K562 (cell line): ENCODE results near the gene PCBP4. TPM values are rescaled to one million over a fixed set of nuclear protein-coding genes. Genes with fewer than 3 reads are reported as not detected.
A peak's percentile ranks its signal among the peaks of the same experiment; 100 is the strongest.

Experiments
- ATAC-seq: fragments of 200-7000 bp; cut with Tn5 transposase; 3 replicates; pipeline ENCODE4 v1.9.1; 2020; ENCODE audit warnings: moderate library complexity
- BruUV-seq: library from RNA; stranded (reverse); fragments of 400-500 nt; replicated peaks from 2 replicates; lab custom pipeline; 2021; lab: Mats Ljungman, UMichigan
- CTCF ChIA-PET: fragments of 300-600 bp; formaldehyde crosslinking; extraction: SDS; loops from one replicate; lab custom pipeline; 2021; ENCODE audit warnings: low intra/inter-chr PET ratio; lab: Yijun Ruan, JAX
- POLR2A ChIA-PET: fragments of 300-600, 350-650 bp; sonication (Branson Sonifier 250); formaldehyde crosslinking; extraction: SDS; loops from one replicate; lab custom pipeline; 2021; ENCODE audit warnings: antibody characterized with exemption, inconsistent platforms; lab: Yijun Ruan, JAX
- DNase-seq, 4 experiments: peaks; one replicate each; pipeline versions ENCODE4 v3.0.0 to v3.0.0-alpha.2; 2011 to 2018; ENCODE audit warnings: low spot score in 3 of 4, mixed read lengths in 3 of 4; ENCODE audit errors: extremely low read depth in 1 of 4
- FAIRE-seq: peaks from 2 replicates; lab custom pipeline; 2011; peaks lifted over from hg19 to GRCh38; lab: Jason Lieb, UNC
- H2AFZ ChIP-seq: 2 replicates; pipeline ENCODE4 v1.6.0; 2011; ENCODE audit warnings: low read depth, low read length, control low read depth, inconsistent platforms
- H3K27ac ChIP-seq: fragments of 200-600 bp; 3 replicates; pipeline ENCODE4 v1.8.0; 2011; ENCODE audit warnings: low read depth, mild to moderate bottlenecking, control low read depth, inconsistent platforms, low read length, moderate library complexity, mixed read lengths; ENCODE audit errors: extremely low read depth
- H3K27me3 ChIP-seq, 2 experiments: fragments of 300-600 bp in 1 of 2; 2 replicates in 1 of 2; 3 replicates in 1 of 2; pipeline versions ENCODE4 v1.6.0 to v1.8.0; 2011; ENCODE audit warnings: inconsistent platforms in 2 of 2, low read length in 2 of 2, mild to moderate bottlenecking in 1 of 2, mixed read lengths in 1 of 2, moderate library complexity in 1 of 2; ENCODE audit not compliant: control insufficient read depth in 2 of 2, insufficient read depth in 2 of 2
- H3K36me3 ChIP-seq: fragments of 300-600 bp; 3 replicates; pipeline ENCODE4 v1.8.0; 2011; ENCODE audit warnings: mild to moderate bottlenecking, low read length, inconsistent platforms; ENCODE audit not compliant: control insufficient read depth, insufficient read depth
- H3K4me1 ChIP-seq, 2 experiments: fragments of 200-600 bp in 1 of 2; replicated peaks in 1 of 2; 2 replicates in 1 of 2; 3 replicates in 1 of 2; pipeline versions ENCODE4 v1.5.1 to v1.8.0; 2011; ENCODE audit warnings: inconsistent platforms in 2 of 2, low read length in 2 of 2, mild to moderate bottlenecking in 1 of 2, mixed read lengths in 1 of 2, moderate library complexity in 1 of 2; ENCODE audit not compliant: control insufficient read depth in 2 of 2, insufficient read depth in 2 of 2
- H3K4me2 ChIP-seq: 2 replicates; pipeline ENCODE4 v1.6.1; 2011; ENCODE audit warnings: low read length, control low read depth, inconsistent platforms, mixed read lengths; ENCODE audit not compliant: insufficient read depth
- H3K4me3 ChIP-seq: fragments of 200-600 bp; sonication (generic), shearing (Covaris generic); 2 replicates; pipeline ENCODE4 v1.5.1; 2016; ENCODE audit warnings: control low read depth, inconsistent platforms
- H3K79me2 ChIP-seq: fragments of 200-600 bp; 3 replicates; pipeline ENCODE4 v1.8.0; 2011; ENCODE audit warnings: low read length, inconsistent platforms; ENCODE audit not compliant: control insufficient read depth, insufficient read depth
- H3K9ac ChIP-seq, 2 experiments: 2 replicates each; pipeline versions ENCODE4 v1.6.0 to v1.6.1; 2011; ENCODE audit warnings: low read depth in 2 of 2, low read length in 2 of 2, control low read depth in 1 of 2, inconsistent platforms in 1 of 2, mild to moderate bottlenecking in 1 of 2, mixed read lengths in 1 of 2; ENCODE audit not compliant: insufficient read depth in 1 of 2
- H3K9me1 ChIP-seq: one replicate; pipeline ENCODE4 v1.6.0; 2011; ENCODE audit warnings: inconsistent platforms, mild to moderate bottlenecking, low read length, moderate library complexity; ENCODE audit not compliant: control insufficient read depth, insufficient read depth
- H3K9me3 ChIP-seq: replicated peaks from 2 replicates; pipeline ENCODE4 v1.5.1; 2011; ENCODE audit warnings: low read depth, low read length, inconsistent platforms; ENCODE audit not compliant: control insufficient read depth, insufficient read depth
- H4K20me1 ChIP-seq: replicated peaks from 2 replicates; pipeline ENCODE4 v1.6.1; 2011; ENCODE audit warnings: low read length, inconsistent platforms, mixed read lengths; ENCODE audit not compliant: control insufficient read depth, insufficient read depth
- BCL6 ChIP-seq: fragments of 250-450 bp; sonication (Bioruptor Pico); IDR thresholded peaks from 2 replicates; pipeline ENCODE4 v1.4.0; 2020
- C11orf30 ChIP-seq: fragments of 450-650 bp; IDR thresholded peaks from 2 replicates; pipeline ENCODE4 v1.6.1; 2016; ENCODE audit warnings: low read depth, mild to moderate bottlenecking
- CEBPG ChIP-seq, 3 experiments: fragments of 200-800 bp in 1 of 3; sonication (Bioruptor generic) in 1 of 3; sonication (generic) in 1 of 3; formaldehyde crosslinking in 1 of 3; IDR thresholded peaks in 2 of 3; conservative IDR thresholded peaks in 1 of 3; 2 replicates each; pipeline versions ENCODE4 v1.6.1 to v1.8.0; 2016 to 2022; ENCODE audit warnings: missing compliant biosample characterization in 2 of 3, missing genetic modification characterization in 2 of 3, mild to moderate bottlenecking in 1 of 3, missing genetic modification reagents in 1 of 3
- GABPA ChIP-seq: fragments of 200-800 bp; sonication (Bioruptor generic); conservative IDR thresholded peaks from 2 replicates; pipeline ENCODE4 v1.6.1; 2016; ENCODE audit warnings: low read depth, missing genetic modification characterization, missing compliant biosample characterization
- HNRNPLL ChIP-seq: fragments of 200-400 bp; formaldehyde crosslinking; IDR thresholded peaks from 2 replicates; pipeline ENCODE4 v1.6.1; 2017; ENCODE audit warnings: low read length, low read depth, mild to moderate bottlenecking; ENCODE audit not compliant: poor library complexity, severe bottlenecking
- KDM4B ChIP-seq, 2 experiments: fragments of 450-650 bp in 1 of 2; sonication (generic) in 1 of 2; IDR thresholded peaks; 2 replicates each; pipeline ENCODE4 v1.6.1; 2016 to 2017; ENCODE audit warnings: borderline replicate concordance in 2 of 2, antibody characterized with exemption in 1 of 2, low read depth in 1 of 2, mild to moderate bottlenecking in 1 of 2
- MXI1 ChIP-seq: IDR thresholded peaks from 2 replicates; pipeline ENCODE4 v1.6.1; 2011; ENCODE audit warnings: low read depth, mild to moderate bottlenecking, improper control_type of control experiment, low read length
- TARDBP ChIP-seq: fragments of 450-650 bp; IDR thresholded peaks from 2 replicates; pipeline ENCODE4 v1.6.1; 2016
- ZNF133 ChIP-seq: fragments of 250-450 bp; sonication (Bioruptor Pico); IDR thresholded peaks from 2 replicates; pipeline ENCODE4 v1.4.0; 2020; ENCODE audit warnings: mild to moderate bottlenecking
- ZNF146 ChIP-seq: IDR thresholded peaks from one replicate; pipeline ENCODE4 v1.6.1; 2018; ENCODE audit warnings: missing compliant biosample characterization; ENCODE audit not compliant: unreplicated experiment
- ZNF316 ChIP-seq: fragments of 450-650 bp; IDR thresholded peaks from 2 replicates; pipeline ENCODE4 v1.6.1; 2016
- WGBS: fragments of 100-300 bp; shearing (Covaris generic); methylation state at CpG from one replicate; pipeline ENCODE4 v1.1.6; 2016; ENCODE audit warnings: low coverage, mixed read lengths; ENCODE audit not compliant: insufficient coverage; ENCODE audit errors: missing lambda C conversion rate; 5-methylcytosine and 5-hydroxymethylcytosine counted together
- in situ Hi-C: fragments of 300-500 bp; cut with MboI; formaldehyde crosslinking; loops from 4 replicates; pipeline ENCODE4 v1.15.0; 2018; ENCODE audit warnings: inconsistent platforms, mixed read lengths
- intact Hi-C: fragments of 100-400 bp; cut with micrococcal nuclease; formaldehyde crosslinking; loops from 2 replicates; pipeline ENCODE4 v1.14.2; 2022
- polyA plus RNA-seq, 8 experiments: library from polyadenylated mRNA; depleted of rRNA in 4 of 8; stranded (reverse) in 5 of 8; unstranded in 3 of 8; fragments of >200 nt; fragmentation: Nextera tagmentation in 2 of 8; fragmentation: Illumina TruSeq in 1 of 8; extraction: Ambion mirVana in 2 of 8; extraction: Trizol in 1 of 8; gene quantifications; 2 replicates each; pipeline versions ENCODE4 v1.2.1 to v1.2.3, GENCODE V29; 2011 to 2014; ENCODE audit warnings: inconsistent platforms in 1 of 8, missing spikeins in 1 of 8
- total RNA-seq, 7 experiments: library from RNA; depleted of rRNA in 6 of 7; stranded (reverse); fragments of >200 nt in 6 of 7; fragmentation: Illumina TruSeq in 2 of 7; extraction: Trizol in 2 of 7; gene quantifications; 2 replicates each; pipeline versions ENCODE4 v1.2.1 to v1.2.3, GENCODE V29; 2011 to 2021; ENCODE audit warnings: low replicate concordance in 1 of 7
- TF ChIP-seq, protein P1 (sequence below): fragments of 200-800 bp; sonication (Bioruptor generic); IDR thresholded peaks from 2 replicates; pipeline ENCODE4 v1.6.1; 2017; ENCODE audit warnings: missing genetic modification characterization, missing compliant biosample characterization
- TF ChIP-seq, protein P2 (sequence below), 2 experiments: fragments of 450-650 bp in 1 of 2; sonication (generic) in 1 of 2; formaldehyde crosslinking in 1 of 2; IDR thresholded peaks in 1 of 2; conservative IDR thresholded peaks in 1 of 2; 2 replicates each; pipeline versions ENCODE4 v1.6.1 to v1.8.1; 2016 to 2023; ENCODE audit warnings: mild to moderate bottlenecking in 2 of 2, moderate library complexity in 2 of 2, inconsistent platforms in 1 of 2, missing genetic modification reagents in 1 of 2

Gene PCBP4
- total and polyA plus RNA-seq, 9 of the 15 experiments (the other 6 are each of a cell fraction or from before 2014, with no cell fraction given): 0.06 to 5.8 (median 2.6) TPM

DNA sequence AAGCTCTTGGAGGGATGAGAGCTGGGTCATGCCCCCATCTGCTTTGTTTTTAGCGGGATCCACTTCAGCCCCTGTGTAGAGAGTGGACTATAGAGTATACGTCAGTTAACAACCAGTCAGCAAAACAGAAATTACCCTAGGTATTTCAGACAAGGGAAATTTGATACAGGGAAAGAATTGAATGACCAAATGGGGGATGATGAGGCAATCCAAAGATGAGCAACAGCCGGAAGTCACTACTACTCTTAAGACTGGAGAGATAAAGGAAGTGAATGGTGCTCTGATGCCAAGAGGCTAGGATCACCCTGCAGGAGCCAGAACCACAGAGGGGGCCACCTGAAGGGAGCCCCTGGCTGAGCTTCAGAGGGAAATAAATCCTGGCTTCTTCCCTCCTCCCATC is 13.8 kb downstream of the PCBP4 start:
- no peak overlapping the region for H3K4me2 ChIP-seq
- H3K4me3 ChIP-seq: no peak overlapping the region
- H3K79me2 ChIP-seq: no peaks in the 10 kb centered on the region
- in situ Hi-C loops (no loop called here), intact Hi-C loops (no loop called here)
- FAIRE-seq (no peak), DNase-seq (no peak), ATAC-seq (no peak)
- H3K9me1 ChIP-seq: no peaks in the 10 kb centered on the region
- WGBS: 0% methylated on average over 3 of the region's 3 CpGs
- peaks cover 0 to 5% of the 10 kb centered on the region in 2 experiments; a peak in 1 of 5 replicates for H3K4me1 ChIP-seq
- no peaks in the 10 kb centered on the region for H4K20me1 ChIP-seq
- no peak for TF ChIP-seq BCL6 (CRISPR knock-in tag)
- no peak for TF ChIP-seq KDM4B (IDR thresholded peaks at IDR 0.05; ENCODE audit: borderline replicate concordance in 2 of 2, low read depth in 1 of 2)
- TF ChIP-seq GABPA (tag): peak; percentile 44
- TF ChIP-seq ZNF133 (CRISPR knock-in tag): no peak
- no peak for TF ChIP-seq CEBPG (CRISPR knock-in tag; IDR thresholded peaks at IDR 0.05)
- peak; percentile 64 to 73; a peak in 2 of 4 replicates for TF ChIP-seq CEBPG (tag; conservative IDR thresholded peaks at IDR 0.05 in 1 of 2, IDR thresholded peaks at IDR 0.05 in 1 of 2)
- TF ChIP-seq, protein P1, sequence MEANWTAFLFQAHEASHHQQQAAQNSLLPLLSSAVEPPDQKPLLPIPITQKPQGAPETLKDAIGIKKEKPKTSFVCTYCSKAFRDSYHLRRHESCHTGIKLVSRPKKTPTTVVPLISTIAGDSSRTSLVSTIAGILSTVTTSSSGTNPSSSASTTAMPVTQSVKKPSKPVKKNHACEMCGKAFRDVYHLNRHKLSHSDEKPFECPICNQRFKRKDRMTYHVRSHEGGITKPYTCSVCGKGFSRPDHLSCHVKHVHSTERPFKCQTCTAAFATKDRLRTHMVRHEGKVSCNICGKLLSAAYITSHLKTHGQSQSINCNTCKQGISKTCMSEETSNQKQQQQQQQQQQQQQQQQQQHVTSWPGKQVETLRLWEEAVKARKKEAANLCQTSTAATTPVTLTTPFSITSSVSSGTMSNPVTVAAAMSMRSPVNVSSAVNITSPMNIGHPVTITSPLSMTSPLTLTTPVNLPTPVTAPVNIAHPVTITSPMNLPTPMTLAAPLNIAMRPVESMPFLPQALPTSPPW (CRISPR knock-in tag): no peak
- no peak for TF ChIP-seq HNRNPLL
- TF ChIP-seq, protein P2, sequence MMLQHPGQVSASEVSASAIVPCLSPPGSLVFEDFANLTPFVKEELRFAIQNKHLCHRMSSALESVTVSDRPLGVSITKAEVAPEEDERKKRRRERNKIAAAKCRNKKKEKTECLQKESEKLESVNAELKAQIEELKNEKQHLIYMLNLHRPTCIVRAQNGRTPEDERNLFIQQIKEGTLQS (IDR thresholded peaks at IDR 0.05): peak; percentile 80
- TF ChIP-seq, protein P2 (CRISPR knock-in tag; conservative IDR thresholded peaks at IDR 0.05): no peak
- no peak for TF ChIP-seq MXI1
- peak; percentile 67 for TF ChIP-seq ZNF316
- peak; percentile 46; the same call in 1 of the 2 replicates for TF ChIP-seq C11orf30
- no peak for TF ChIP-seq ZNF146
- no peak for TF ChIP-seq TARDBP
- ChIA-PET POLR2A (interaction anchor here (0.6 to 1.1 kb wide), 3 partner anchors 9 to 271 kb away, joined by 3 read pairs; partner anchors contain the start of gene PARP3), CTCF (no interaction called here)
- no peaks in the 10 kb centered on the region for H3K9me3 ChIP-seq
- H3K36me3 ChIP-seq: no peaks in the 10 kb centered on the region
- BruUV-seq: no TSS peak
- H3K9ac ChIP-seq: no peak overlapping the region
- H2AFZ ChIP-seq: no peak overlapping the region
- no peak overlapping the region for H3K27ac ChIP-seq
- H3K27me3 ChIP-seq: peaks cover 0 to 4% of the 10 kb centered on the region in 2 experiments; a peak in 2 of 5 replicates
